ENCODE results near the gene CBX8.

Gene CBX8

GRCh38 chr17:79803997-79804855 is 7.3 kb upstream of the CBX8 start:
- peak; percentile 77 to 78 for DNase-seq

- DNase-seq = no peak
Observed at GRCh38 chr17:79803421-79803996, 6.6 kb upstream of the CBX8 start.

- peak in 1 of 2 donors; percentile 16 for DNase-seq
Observed at GRCh38 chr17:79802736-79803420, 6.0 kb upstream of the CBX8 start.

- DNase-seq = no peak
Observed at GRCh38 chr17:79802039-79802735, 5.3 kb upstream of the CBX8 start.

- DNase-seq = peak in 1 of 2 donors; percentile 12
Observed at GRCh38 chr17:79801156-79802038, 4.5 kb upstream of the CBX8 start.

GRCh38 chr17:79800325-79801155 is 3.7 kb upstream of the CBX8 start:
- DNase-seq = peak; percentile 56 to 62

GRCh38 chr17:79799538-79800324 is 2.9 kb upstream of the CBX8 start:
- peak in 1 of 2 donors; percentile 19 for DNase-seq

- DNase-seq = no peak
Observed at GRCh38 chr17:79799174-79799537, 2.3 kb upstream of the CBX8 start.

GRCh38 chr17:79798299-79799173 is 1.7 kb upstream of the CBX8 start:
- DNase-seq = peak in 1 of 2 donors; percentile 26

- DNase-seq = no peak
Observed at GRCh38 chr17:79797492-79798298, 818 bp upstream of the CBX8 start.

- DNase-seq = no peak
Observed at GRCh38 chr17:79796444-79796762, 474 bp downstream of the CBX8 start.

- no peak for DNase-seq
Observed at GRCh38 chr17:79795795-79796443, 958 bp downstream of the CBX8 start.

GRCh38 chr17:79794659-79795511 is 2.0 kb downstream of the CBX8 start:
- no peak for DNase-seq

- no peak for DNase-seq
Observed at GRCh38 chr17:79793924-79794304, 3.0 kb downstream of the CBX8 start.

GRCh38 chr17:79792984-79793923 is 3.6 kb downstream of the CBX8 start:
- DNase-seq = no peak

GRCh38 chr17:79792341-79792871 is 4.5 kb downstream of the CBX8 start:
- DNase-seq = no peak
